ENCODE data around the gene CLCN2. TPM values are rescaled to one million over a fixed set of nuclear protein-coding genes. Genes with fewer than 3 reads are reported as not detected.

CLCN2 gene
- total RNA-seq, 1 experiment from 2014 or later = 22.6 TPM

- POLR2A ChIA-PET = interaction anchor here (1.0 kb wide), 1 partner anchor 148 kb away, joined by 3 read pairs; no protein-coding TSS in a partner anchor
- CTCF ChIA-PET = interaction anchor here (1.0 to 2.8 kb wide), 7 partner anchors 8 to 164 kb away, joined by 3 to 13 read pairs (median 4); no protein-coding TSS in a partner anchor
Measured at GRCh38 chr3:184377374-184377773, 16.0 kb upstream of the CLCN2 start.

GRCh38 chr3:184375747-184376461 lies 14.5 kb upstream of the CLCN2 start:
- ChIA-PET CTCF (interaction anchor here (0.9 to 2.8 kb wide), 5 partner anchors 10 to 185 kb away, joined by 3 to 13 read pairs (median 7); partner anchors contain the start of gene EPHB3), POLR2A (no interaction called here)
- no peaks in the 10 kb centered on the region for H3K36me3 Mint-ChIP-seq
- DNase-seq (ENCODE audit: low spot score) (no peak), ATAC-seq (no peak)
- peaks cover 32% of the 10 kb centered on the region for H3K27me3 Mint-ChIP-seq (ENCODE audit: low read depth)
- no peak overlapping the region for H3K4me3 Mint-ChIP-seq
- H3K27ac Mint-ChIP-seq = no peak overlapping the region
- H3K9me3 Mint-ChIP-seq = no peaks in the 10 kb centered on the region
- H3K4me1 Mint-ChIP-seq = peaks cover 63% of the 10 kb centered on the region
- TF ChIP-seq ELF4 (CRISPR knock-in tag; IDR thresholded peaks at IDR 0.05; ENCODE audit: low read depth) = no peak
- no peak for TF ChIP-seq FOXP1 (CRISPR knock-in tag; IDR thresholded peaks at IDR 0.05; ENCODE audit: borderline replicate concordance)
- no peak for TF ChIP-seq ATF6 (CRISPR knock-in tag; IDR thresholded peaks at IDR 0.05)
- no peak for TF ChIP-seq AFF4 (CRISPR knock-in tag; IDR thresholded peaks at IDR 0.05; ENCODE audit: borderline replicate concordance)
- TF ChIP-seq NR2C2 (CRISPR knock-in tag; IDR thresholded peaks at IDR 0.05) = no peak
- no peak for TF ChIP-seq NR3C1 (CRISPR knock-in tag; conservative IDR thresholded peaks at IDR 0.05; ENCODE audit: low read depth)
- TF ChIP-seq GABPB1 (CRISPR knock-in tag; IDR thresholded peaks at IDR 0.05) = no peak
- no peak for TF ChIP-seq GRHL2 (CRISPR knock-in tag; IDR thresholded peaks at IDR 0.05; ENCODE audit: insufficient replicate concordance, severe bottlenecking)

More at GRCh38 chr3:184377374-184377773, 16.0 kb upstream of the CLCN2 start:
- H3K4me3 Mint-ChIP-seq = peak overlapping the region; percentile 48
- peaks cover 47% of the 10 kb centered on the region for H3K27me3 Mint-ChIP-seq (ENCODE audit: low read depth)
- no peaks in the 10 kb centered on the region for H3K36me3 Mint-ChIP-seq
- no peak for TF ChIP-seq CDX4 (CRISPR knock-in tag; IDR thresholded peaks at IDR 0.05; ENCODE audit: borderline replicate concordance)
- no peak for TF ChIP-seq SOX15 (CRISPR knock-in tag; IDR thresholded peaks at IDR 0.05)
- no peak for TF ChIP-seq ESRRA (CRISPR knock-in tag; IDR thresholded peaks at IDR 0.05; ENCODE audit: borderline replicate concordance)
- no peak for TF ChIP-seq OVOL2 (CRISPR knock-in tag; IDR thresholded peaks at IDR 0.05; ENCODE audit: borderline replicate concordance)
- no peak for TF ChIP-seq ZNF232 (CRISPR knock-in tag; IDR thresholded peaks at IDR 0.05)
- no peak for TF ChIP-seq ZNF263 (CRISPR knock-in tag; IDR thresholded peaks at IDR 0.05; ENCODE audit: low read depth)
- TF ChIP-seq JUN (CRISPR knock-in tag; IDR thresholded peaks at IDR 0.05) = no peak
- TF ChIP-seq FOXK1 (CRISPR knock-in tag; IDR thresholded peaks at IDR 0.05) = no peak
- no peak overlapping the region for H3K27ac Mint-ChIP-seq
- peaks cover 49% of the 10 kb centered on the region for H3K4me1 Mint-ChIP-seq
- DNase-seq (ENCODE audit: low spot score) (no peak), ATAC-seq (no peak)
- H3K9me3 Mint-ChIP-seq = no peaks in the 10 kb centered on the region
